Cardiac muscle cell (in vitro differentiated cells and primary cell): ENCODE results near the gene PLA2G4F. TPM values are rescaled to one million over a fixed set of nuclear protein-coding genes. Genes with fewer than 3 reads are reported as not detected.

Experiments
- DNase-seq, 2 donors: peaks; one replicate each; pipeline versions ENCODE4 v3.0.0 to v3.0.0-alpha.2; 2010 to 2017; ENCODE audit warnings: low read depth in 1 of 2, low spot score in 1 of 2
- H3K27ac ChIP-seq: fragments of 200-600 bp; sonication (generic); 2 replicates; pipeline ENCODE4 v1.5.1; 2016
- H3K27me3 ChIP-seq: fragments of 200-600 bp; sonication (generic); 2 replicates; pipeline ENCODE4 v1.6.0; 2016; ENCODE audit warnings: control low read depth
- H3K36me3 ChIP-seq: fragments of 200-600 bp; sonication (generic); 2 replicates; pipeline ENCODE4 v1.5.1; 2016; ENCODE audit warnings: control low read depth
- H3K4me1 ChIP-seq: fragments of 200-600 bp; sonication (generic); 2 replicates; pipeline ENCODE4 v1.8.1; 2017; ENCODE audit warnings: low read depth, mild to moderate bottlenecking, mixed run types
- H3K4me3 ChIP-seq: fragments of 200-600 bp; sonication (generic); 2 replicates; pipeline ENCODE4 v1.5.1; 2016; ENCODE audit warnings: mild to moderate bottlenecking
- H3K9me3 ChIP-seq: fragments of 200-600 bp; sonication (generic); 2 replicates; pipeline ENCODE4 v1.5.1; 2017; ENCODE audit warnings: low read depth, mild to moderate bottlenecking, control low read depth
- polyA plus RNA-seq: library from polyadenylated mRNA; unstranded; fragments of >200 nt; fragmentation: Nextera tagmentation; extraction: Ambion mirVana; gene quantifications from 2 replicates; pipeline ENCODE4 v1.2.1, GENCODE V29; 2016
- total RNA-seq: library from RNA; depleted of rRNA; stranded (reverse); fragments of >200 nt; gene quantifications from 2 replicates; pipeline ENCODE4 v1.2.3, GENCODE V29; 2016
- TF ChIP-seq, protein P1 (sequence below): IDR thresholded peaks from 2 replicates; pipeline ENCODE4 v1.5.1; 2012; ENCODE audit warnings: low read depth, mild to moderate bottlenecking, low read length

Gene PLA2G4F
- total and polyA plus RNA-seq, 2 experiments from 2014 or later: 1.2 to 2.9 TPM

DNA sequence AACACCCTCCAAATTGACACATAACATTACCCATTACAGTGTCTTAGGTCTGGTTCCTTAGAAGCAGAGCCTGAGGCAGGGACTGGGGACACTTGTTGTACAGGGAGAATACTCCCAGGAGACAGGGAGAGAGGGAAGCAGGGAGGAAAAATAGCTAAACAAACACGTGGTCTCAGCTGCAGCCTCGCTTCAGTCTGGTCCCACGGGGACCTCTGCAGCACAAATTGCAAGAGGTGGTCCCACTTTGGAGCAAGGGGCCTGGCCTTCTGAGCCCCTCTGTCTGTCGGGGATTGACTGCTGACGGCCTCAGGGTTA is 37.0 kb downstream of the PLA2G4F start:
- DNase-seq: no peak
- no peak overlapping the region for H3K27ac ChIP-seq
- H3K4me1 ChIP-seq: peaks cover 11% of the 10 kb centered on the region
- H3K36me3 ChIP-seq: no peaks in the 10 kb centered on the region
- no peaks in the 10 kb centered on the region for H3K9me3 ChIP-seq
- no peaks in the 10 kb centered on the region for H3K27me3 ChIP-seq
- H3K4me3 ChIP-seq: no peak overlapping the region
- TF ChIP-seq, protein P1, sequence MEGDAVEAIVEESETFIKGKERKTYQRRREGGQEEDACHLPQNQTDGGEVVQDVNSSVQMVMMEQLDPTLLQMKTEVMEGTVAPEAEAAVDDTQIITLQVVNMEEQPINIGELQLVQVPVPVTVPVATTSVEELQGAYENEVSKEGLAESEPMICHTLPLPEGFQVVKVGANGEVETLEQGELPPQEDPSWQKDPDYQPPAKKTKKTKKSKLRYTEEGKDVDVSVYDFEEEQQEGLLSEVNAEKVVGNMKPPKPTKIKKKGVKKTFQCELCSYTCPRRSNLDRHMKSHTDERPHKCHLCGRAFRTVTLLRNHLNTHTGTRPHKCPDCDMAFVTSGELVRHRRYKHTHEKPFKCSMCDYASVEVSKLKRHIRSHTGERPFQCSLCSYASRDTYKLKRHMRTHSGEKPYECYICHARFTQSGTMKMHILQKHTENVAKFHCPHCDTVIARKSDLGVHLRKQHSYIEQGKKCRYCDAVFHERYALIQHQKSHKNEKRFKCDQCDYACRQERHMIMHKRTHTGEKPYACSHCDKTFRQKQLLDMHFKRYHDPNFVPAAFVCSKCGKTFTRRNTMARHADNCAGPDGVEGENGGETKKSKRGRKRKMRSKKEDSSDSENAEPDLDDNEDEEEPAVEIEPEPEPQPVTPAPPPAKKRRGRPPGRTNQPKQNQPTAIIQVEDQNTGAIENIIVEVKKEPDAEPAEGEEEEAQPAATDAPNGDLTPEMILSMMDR: no peak

DNA sequence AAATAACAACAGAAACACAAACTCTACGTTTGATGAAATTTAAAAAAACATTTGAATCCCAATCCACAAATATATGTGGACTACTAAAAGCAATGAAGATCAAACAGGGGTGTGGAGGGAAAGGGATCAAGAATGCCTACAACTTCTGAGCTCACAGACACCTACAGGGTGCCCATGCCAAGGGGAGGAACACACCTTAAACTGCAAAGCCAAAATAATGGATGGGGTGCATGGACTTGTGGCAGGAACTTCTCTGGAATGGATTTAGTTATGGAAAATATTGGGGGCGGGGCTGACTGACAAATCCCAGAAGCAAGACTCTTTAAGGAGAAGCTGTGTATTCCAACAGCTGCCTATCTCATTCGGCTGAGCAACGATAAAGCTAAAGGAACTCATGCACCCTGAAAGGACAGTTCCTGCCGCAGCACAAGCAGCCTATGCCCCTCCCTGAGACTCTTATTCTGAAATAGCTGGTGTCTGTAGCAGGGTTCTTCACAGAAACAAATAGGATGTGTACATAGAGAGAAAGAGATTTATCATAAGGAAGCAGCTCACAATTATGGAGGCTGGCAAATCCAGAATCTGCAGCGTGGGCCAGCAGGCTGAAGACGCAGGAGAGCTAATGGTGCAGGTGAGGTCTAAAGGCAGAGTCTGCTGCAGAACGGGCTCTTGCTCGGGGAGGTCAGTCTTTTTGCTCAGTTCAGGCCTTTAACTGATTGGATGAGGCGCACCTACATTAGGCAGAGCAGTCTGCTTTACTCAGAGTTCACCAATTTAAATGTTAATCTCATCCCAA is 37.6 kb downstream of the PLA2G4F start:
- Histone ChIP-seq H3K4me3 (no peak overlapping the region), H3K27ac (no peak overlapping the region), H3K9me3 (no peaks in the 10 kb centered on the region), H3K36me3 (no peaks in the 10 kb centered on the region), H3K4me1 (peaks cover 11% of the 10 kb centered on the region), H3K27me3 (no peaks in the 10 kb centered on the region)
- TF ChIP-seq, protein P1: no peak
- DNase-seq: peak; percentile 45 to 53

DNA sequence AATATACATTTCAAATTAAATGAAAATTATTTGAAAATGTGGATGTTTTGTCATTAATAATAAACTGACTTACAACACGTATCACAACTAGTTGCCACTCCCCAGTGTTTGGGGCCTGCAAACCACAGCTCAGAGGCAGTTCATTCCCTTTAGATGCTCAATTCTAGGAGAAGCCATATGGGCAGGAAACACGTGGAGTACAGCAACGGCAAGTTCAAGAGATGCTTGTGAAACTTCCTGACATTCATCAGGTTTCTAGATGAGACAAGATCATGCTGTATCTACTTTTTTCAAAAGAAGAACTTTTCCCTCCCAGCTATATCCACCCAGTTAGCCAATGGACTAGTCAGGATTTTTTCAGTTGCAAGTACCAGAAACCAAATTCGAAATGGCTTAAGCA is 44.5 kb downstream of the PLA2G4F start:
- no peak for DNase-seq
- Histone ChIP-seq H3K27me3 (no peaks in the 10 kb centered on the region), H3K4me3 (no peak overlapping the region), H3K27ac (no peak overlapping the region), H3K9me3 (no peaks in the 10 kb centered on the region), H3K36me3 (no peaks in the 10 kb centered on the region), H3K4me1 (no peaks in the 10 kb centered on the region)
- TF ChIP-seq, protein P1: no peak

DNA sequence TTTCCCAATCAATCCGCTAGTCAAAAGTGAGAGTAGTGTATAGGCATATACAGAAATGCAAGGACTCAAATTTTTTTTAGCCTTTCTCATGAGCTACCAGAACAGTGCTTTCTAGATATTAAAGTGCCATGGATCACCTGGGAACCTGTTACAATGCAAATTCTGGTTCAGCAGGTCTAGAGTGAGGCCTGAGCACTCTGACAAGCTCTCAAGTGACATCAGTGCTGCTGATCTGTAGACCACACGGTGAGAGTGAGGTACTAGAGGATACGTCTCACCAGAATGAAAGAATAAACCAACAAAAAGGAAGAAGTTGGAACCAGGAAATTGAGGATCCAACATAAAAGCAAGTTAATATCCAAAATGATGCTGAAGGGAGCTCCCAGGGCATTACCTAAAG is 46.1 kb downstream of the PLA2G4F start:
- Histone ChIP-seq H3K4me1 (peaks cover 5% of the 10 kb centered on the region), H3K27me3 (no peaks in the 10 kb centered on the region), H3K27ac (no peak overlapping the region), H3K36me3 (no peaks in the 10 kb centered on the region), H3K9me3 (no peaks in the 10 kb centered on the region), H3K4me3 (no peak overlapping the region)
- DNase-seq: no peak
- TF ChIP-seq, protein P1: no peak

- Histone ChIP-seq H3K4me1 (peaks cover 5% of the 10 kb centered on the region), H3K4me3 (no peak overlapping the region), H3K27me3 (no peaks in the 10 kb centered on the region), H3K9me3 (no peaks in the 10 kb centered on the region), H3K36me3 (no peaks in the 10 kb centered on the region), H3K27ac (no peak overlapping the region)
- TF ChIP-seq, protein P1: no peak
- DNase-seq: no peak
Observed at GRCh38 chr15:42108806-42109205, 47.6 kb downstream of the PLA2G4F start.

- TF ChIP-seq, protein P1: no peak
- H3K36me3 ChIP-seq: no peaks in the 10 kb centered on the region
- no peaks in the 10 kb centered on the region for H3K27me3 ChIP-seq
- no peak for DNase-seq
- peaks cover 5% of the 10 kb centered on the region for H3K4me1 ChIP-seq
- no peak overlapping the region for H3K27ac ChIP-seq
- no peak overlapping the region for H3K4me3 ChIP-seq
- H3K9me3 ChIP-seq: no peaks in the 10 kb centered on the region
Observed at GRCh38 chr15:42108189-42108588, 48.2 kb downstream of the PLA2G4F start.
